Activated CD4-positive, alpha-beta T cell treated with anti-CD3 and anti-CD28 coated beads for 4 hours (primary cell): ENCODE measurements around the gene MANBA.

Experiments
- DNase-seq, 2 donors: peaks; one replicate each; pipeline ENCODE4 v3.0.0-alpha.2; 2020

MANBA gene

GRCh38 chr4:102586002-102586643, 174.6 kb downstream of the MANBA start:
- DNase-seq = no peak

DNA sequence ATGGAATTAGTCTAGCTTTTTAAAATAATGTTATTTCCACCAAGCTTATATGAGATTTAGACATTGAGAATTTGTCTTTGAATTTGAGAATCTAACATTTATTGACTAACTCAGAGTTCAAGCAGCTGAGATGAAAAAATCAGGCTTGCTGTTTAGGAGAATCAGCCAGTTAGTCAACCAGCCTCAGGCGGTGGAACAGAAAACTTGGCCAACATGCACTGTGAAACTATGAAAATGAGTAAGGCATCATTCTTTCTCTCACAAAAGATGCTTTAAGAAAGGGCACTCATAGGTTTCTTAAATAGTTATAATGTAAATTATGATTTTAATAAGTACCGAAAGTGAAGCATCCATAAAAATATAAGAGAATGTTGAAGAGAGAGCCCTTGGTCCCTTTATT, 175.4 kb downstream of the MANBA start:
- no peak for DNase-seq

DNA sequence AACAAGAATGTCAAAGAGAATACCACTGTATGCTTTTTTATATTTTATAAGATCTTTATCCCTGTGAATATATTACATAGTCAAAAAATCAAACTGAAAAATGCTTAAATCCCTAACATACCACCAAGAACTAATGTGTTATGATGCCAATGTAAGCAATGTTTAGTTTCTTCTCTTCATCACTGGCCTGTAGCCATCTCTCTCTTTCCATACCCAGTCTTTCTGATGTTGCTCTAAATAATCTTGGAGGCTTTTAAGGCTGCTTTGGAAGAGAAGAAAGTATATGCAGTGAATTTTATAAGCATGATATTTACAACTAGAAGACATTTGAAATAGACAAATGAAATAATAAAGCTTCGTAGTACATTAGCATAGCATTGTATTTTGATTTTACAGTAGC, 176.7 kb downstream of the MANBA start:
- DNase-seq = no peak
